K562 (cell line): ENCODE data around the gene MXRA7. TPM values are rescaled to one million over a fixed set of nuclear protein-coding genes. Genes with fewer than 3 reads are reported as not detected.
A peak's percentile ranks its signal among the peaks of the same experiment; 100 is the strongest.

Experiments
- ASH1L ChIP-seq: fragments of 450-650 bp; IDR thresholded peaks from 2 replicates; pipeline ENCODE4 v1.6.1; 2018; ENCODE audit warnings: borderline replicate concordance, mild to moderate bottlenecking, low read depth; ENCODE audit not compliant: partially characterized antibody
- ATF1 ChIP-seq, 2 experiments: fragments of 450-650 bp in 1 of 2; IDR thresholded peaks; 2 replicates each; pipeline ENCODE4 v1.6.1; 2016; ENCODE audit warnings: missing compliant biosample characterization in 1 of 2, missing genetic modification characterization in 1 of 2
- BACH1 ChIP-seq: fragments of 200-800 bp; sonication (Bioruptor generic); IDR thresholded peaks from 2 replicates; pipeline ENCODE4 v1.6.1; 2016; ENCODE audit warnings: missing genetic modification characterization, missing compliant biosample characterization
- CEBPG ChIP-seq, 3 experiments: fragments of 200-800 bp in 1 of 3; sonication (Bioruptor generic) in 1 of 3; sonication (generic) in 1 of 3; formaldehyde crosslinking in 1 of 3; IDR thresholded peaks in 2 of 3; conservative IDR thresholded peaks in 1 of 3; 2 replicates each; pipeline versions ENCODE4 v1.6.1 to v1.8.0; 2016 to 2022; ENCODE audit warnings: missing compliant biosample characterization in 2 of 3, missing genetic modification characterization in 2 of 3, mild to moderate bottlenecking in 1 of 3, missing genetic modification reagents in 1 of 3
- EP300 ChIP-seq: IDR thresholded peaks from 2 replicates; pipeline ENCODE4 v1.6.1; 2012; ENCODE audit warnings: low read length, improper control_type of control experiment
- FOXK1 ChIP-seq: sonication (generic); formaldehyde crosslinking; IDR thresholded peaks from 2 replicates; pipeline ENCODE4 v1.8.0; 2022; ENCODE audit warnings: missing genetic modification reagents, mild to moderate bottlenecking, borderline replicate concordance
- HLTF ChIP-seq: fragments of 450-650 bp; IDR thresholded peaks from 2 replicates; pipeline ENCODE4 v1.6.1; 2016
- KAT8 ChIP-seq: fragments of 450-650 bp; IDR thresholded peaks from 2 replicates; pipeline ENCODE4 v1.6.1; 2016; ENCODE audit warnings: low read depth, mild to moderate bottlenecking
- MCM7 ChIP-seq, 2 experiments: fragments of 450-650 bp; IDR thresholded peaks; 2 replicates each; pipeline ENCODE4 v1.6.1; 2016 to 2018
- MNT ChIP-seq, 2 experiments: fragments of 450-650 bp; conservative IDR thresholded peaks; 2 replicates each; pipeline ENCODE4 v1.6.1; 2017; ENCODE audit warnings: mild to moderate bottlenecking in 2 of 2, moderate library complexity in 2 of 2
- NR4A1 ChIP-seq, 2 experiments: fragments of 250-450 bp in 1 of 2; fragments of 450-650 bp in 1 of 2; sonication (Bioruptor Pico) in 1 of 2; IDR thresholded peaks; 2 replicates each; pipeline versions ENCODE4 v1.4.0 to v1.6.1; 2016 to 2020; ENCODE audit warnings: mild to moderate bottlenecking in 2 of 2, missing compliant biosample characterization in 1 of 2, missing genetic modification characterization in 1 of 2, moderate library complexity in 1 of 2
- SMARCA4 ChIP-seq: fragments of 450-650 bp; IDR thresholded peaks from 2 replicates; pipeline ENCODE4 v1.6.1; 2016
- SRSF7 ChIP-seq: fragments of 200-400 bp; formaldehyde crosslinking; optimal IDR thresholded peaks from 2 replicates; pipeline ENCODE3; 2017; ENCODE audit warnings: mild to moderate bottlenecking, low read depth, low read length
- TRIM24 ChIP-seq, 2 experiments: fragments of 450-650 bp; IDR thresholded peaks; 2 replicates each; pipeline ENCODE4 v1.6.1; 2016
- TRIM28 ChIP-seq: fragments of 450-650 bp; IDR thresholded peaks from 2 replicates; pipeline ENCODE4 v1.6.1; 2017
- ZBED1 ChIP-seq: IDR thresholded peaks from 2 replicates; pipeline ENCODE4 v1.6.1; 2014
- ZFPM2 ChIP-seq: fragments of 250-450 bp; sonication (Bioruptor Pico); IDR thresholded peaks from 2 replicates; pipeline ENCODE4 v1.5.1; 2022; ENCODE audit warnings: mild to moderate bottlenecking
- ZNF280B ChIP-seq: fragments of 250-450 bp; sonication (Bioruptor Pico); IDR thresholded peaks from 2 replicates; pipeline ENCODE4 v1.5.1; 2021; ENCODE audit warnings: mild to moderate bottlenecking
- polyA plus RNA-seq, 8 experiments: library from polyadenylated mRNA; depleted of rRNA in 4 of 8; stranded (reverse) in 5 of 8; unstranded in 3 of 8; fragments of >200 nt; fragmentation: Nextera tagmentation in 2 of 8; fragmentation: Illumina TruSeq in 1 of 8; extraction: Ambion mirVana in 2 of 8; extraction: Trizol in 1 of 8; gene quantifications; 2 replicates each; pipeline versions ENCODE4 v1.2.1 to v1.2.3, GENCODE V29; 2011 to 2014; ENCODE audit warnings: inconsistent platforms in 1 of 8, missing spikeins in 1 of 8
- total RNA-seq, 7 experiments: library from RNA; depleted of rRNA in 6 of 7; stranded (reverse); fragments of >200 nt in 6 of 7; fragmentation: Illumina TruSeq in 2 of 7; extraction: Trizol in 2 of 7; gene quantifications; 2 replicates each; pipeline versions ENCODE4 v1.2.1 to v1.2.3, GENCODE V29; 2011 to 2021; ENCODE audit warnings: low replicate concordance in 1 of 7
- TF ChIP-seq, protein P1 (sequence below), 2 experiments: IDR thresholded peaks; 2 replicates each; pipeline ENCODE4 v1.6.1; 2012; ENCODE audit warnings: improper control_type of control experiment in 2 of 2, low read depth in 2 of 2, low read length in 2 of 2, borderline replicate concordance in 1 of 2
- TF ChIP-seq, protein P2 (sequence below): fragments of 450-650 bp; IDR thresholded peaks from 2 replicates; pipeline ENCODE4 v1.6.1; 2017; ENCODE audit warnings: mild to moderate bottlenecking, moderate library complexity
- TF ChIP-seq, protein P3 (sequence below): fragments of 250-450 bp; sonication (Bioruptor Pico); IDR thresholded peaks from 2 replicates; pipeline ENCODE4 v1.5.0; 2022; ENCODE audit warnings: mild to moderate bottlenecking

The MXRA7 gene
- total and polyA plus RNA-seq, 9 of the 15 experiments (the other 6 are each of a cell fraction or from before 2014, with no cell fraction given): 2.6 to 38.4 (median 14.3) TPM

GRCh38 chr17:76646712-76647111 lies 64.1 kb downstream of the MXRA7 start (continued):
- TF ChIP-seq CEBPG (CRISPR knock-in tag; IDR thresholded peaks at IDR 0.05): no peak
- no peak for TF ChIP-seq CEBPG (tag; conservative IDR thresholded peaks at IDR 0.05 in 1 of 2, IDR thresholded peaks at IDR 0.05 in 1 of 2)
- TF ChIP-seq MCM7 (IDR thresholded peaks at IDR 0.05): no peak
- no peak for TF ChIP-seq SMARCA4
- TF ChIP-seq ZNF280B (CRISPR knock-in tag): peak; percentile 72
- no peak for TF ChIP-seq ASH1L
- TF ChIP-seq ATF1 (CRISPR knock-in tag; IDR thresholded peaks at IDR 0.05): no peak
- no peak for TF ChIP-seq ATF1 (tag; IDR thresholded peaks at IDR 0.05)
- peak; percentile 94; the same call in 1 of the 2 replicates for TF ChIP-seq TRIM28
- TF ChIP-seq, protein P1, sequence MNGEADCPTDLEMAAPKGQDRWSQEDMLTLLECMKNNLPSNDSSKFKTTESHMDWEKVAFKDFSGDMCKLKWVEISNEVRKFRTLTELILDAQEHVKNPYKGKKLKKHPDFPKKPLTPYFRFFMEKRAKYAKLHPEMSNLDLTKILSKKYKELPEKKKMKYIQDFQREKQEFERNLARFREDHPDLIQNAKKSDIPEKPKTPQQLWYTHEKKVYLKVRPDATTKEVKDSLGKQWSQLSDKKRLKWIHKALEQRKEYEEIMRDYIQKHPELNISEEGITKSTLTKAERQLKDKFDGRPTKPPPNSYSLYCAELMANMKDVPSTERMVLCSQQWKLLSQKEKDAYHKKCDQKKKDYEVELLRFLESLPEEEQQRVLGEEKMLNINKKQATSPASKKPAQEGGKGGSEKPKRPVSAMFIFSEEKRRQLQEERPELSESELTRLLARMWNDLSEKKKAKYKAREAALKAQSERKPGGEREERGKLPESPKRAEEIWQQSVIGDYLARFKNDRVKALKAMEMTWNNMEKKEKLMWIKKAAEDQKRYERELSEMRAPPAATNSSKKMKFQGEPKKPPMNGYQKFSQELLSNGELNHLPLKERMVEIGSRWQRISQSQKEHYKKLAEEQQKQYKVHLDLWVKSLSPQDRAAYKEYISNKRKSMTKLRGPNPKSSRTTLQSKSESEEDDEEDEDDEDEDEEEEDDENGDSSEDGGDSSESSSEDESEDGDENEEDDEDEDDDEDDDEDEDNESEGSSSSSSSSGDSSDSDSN (IDR thresholded peaks at IDR 0.05; ENCODE audit: borderline replicate concordance in 1 of 2, low read depth in 2 of 2, low read length in 2 of 2): no peak
- TF ChIP-seq BACH1 (tag): no peak
- TF ChIP-seq, protein P2, sequence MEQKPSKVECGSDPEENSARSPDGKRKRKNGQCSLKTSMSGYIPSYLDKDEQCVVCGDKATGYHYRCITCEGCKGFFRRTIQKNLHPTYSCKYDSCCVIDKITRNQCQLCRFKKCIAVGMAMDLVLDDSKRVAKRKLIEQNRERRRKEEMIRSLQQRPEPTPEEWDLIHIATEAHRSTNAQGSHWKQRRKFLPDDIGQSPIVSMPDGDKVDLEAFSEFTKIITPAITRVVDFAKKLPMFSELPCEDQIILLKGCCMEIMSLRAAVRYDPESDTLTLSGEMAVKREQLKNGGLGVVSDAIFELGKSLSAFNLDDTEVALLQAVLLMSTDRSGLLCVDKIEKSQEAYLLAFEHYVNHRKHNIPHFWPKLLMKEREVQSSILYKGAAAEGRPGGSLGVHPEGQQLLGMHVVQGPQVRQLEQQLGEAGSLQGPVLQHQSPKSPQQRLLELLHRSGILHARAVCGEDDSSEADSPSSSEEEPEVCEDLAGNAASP: no peak
- no peak for TF ChIP-seq ZFPM2 (CRISPR knock-in tag)
- TF ChIP-seq NR4A1 (CRISPR knock-in tag; IDR thresholded peaks at IDR 0.05): no peak
- no peak for TF ChIP-seq NR4A1 (tag; IDR thresholded peaks at IDR 0.05)
- TF ChIP-seq, protein P3, sequence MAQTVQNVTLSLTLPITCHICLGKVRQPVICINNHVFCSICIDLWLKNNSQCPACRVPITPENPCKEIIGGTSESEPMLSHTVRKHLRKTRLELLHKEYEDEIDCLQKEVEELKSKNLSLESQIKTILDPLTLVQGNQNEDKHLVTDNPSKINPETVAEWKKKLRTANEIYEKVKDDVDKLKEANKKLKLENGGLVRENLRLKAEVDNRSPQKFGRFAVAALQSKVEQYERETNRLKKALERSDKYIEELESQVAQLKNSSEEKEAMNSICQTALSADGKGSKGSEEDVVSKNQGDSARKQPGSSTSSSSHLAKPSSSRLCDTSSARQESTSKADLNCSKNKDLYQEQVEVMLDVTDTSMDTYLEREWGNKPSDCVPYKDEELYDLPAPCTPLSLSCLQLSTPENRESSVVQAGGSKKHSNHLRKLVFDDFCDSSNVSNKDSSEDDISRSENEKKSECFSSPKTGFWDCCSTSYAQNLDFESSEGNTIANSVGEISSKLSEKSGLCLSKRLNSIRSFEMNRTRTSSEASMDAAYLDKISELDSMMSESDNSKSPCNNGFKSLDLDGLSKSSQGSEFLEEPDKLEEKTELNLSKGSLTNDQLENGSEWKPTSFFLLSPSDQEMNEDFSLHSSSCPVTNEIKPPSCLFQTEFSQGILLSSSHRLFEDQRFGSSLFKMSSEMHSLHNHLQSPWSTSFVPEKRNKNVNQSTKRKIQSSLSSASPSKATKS: no peak
- no peak for TF ChIP-seq ZBED1
- TF ChIP-seq TRIM24 (IDR thresholded peaks at IDR 0.05): peak; percentile 54 to 84
- 0 out of 4 replicates have a peak, but pooled peaks of 1 of the 2 experiments have one; percentile 15 for TF ChIP-seq MNT (conservative IDR thresholded peaks at IDR 0.05)
- TF ChIP-seq EP300: no peak
- no peak for TF ChIP-seq FOXK1
- TF ChIP-seq HLTF: peak; percentile 57; the same call in 1 of the 2 replicates
- TF ChIP-seq KAT8: no peak
- no peak for TF ChIP-seq SRSF7
